ENCODE data around the gene CDRT15. TPM values are rescaled to one million over a fixed set of nuclear protein-coding genes. Genes with fewer than 3 reads are reported as not detected.
A peak's percentile ranks its signal among the peaks of the same experiment; 100 is the strongest.

Gene CDRT15
- total RNA-seq, 1 experiment from 2014 or later: not detected

DNA sequence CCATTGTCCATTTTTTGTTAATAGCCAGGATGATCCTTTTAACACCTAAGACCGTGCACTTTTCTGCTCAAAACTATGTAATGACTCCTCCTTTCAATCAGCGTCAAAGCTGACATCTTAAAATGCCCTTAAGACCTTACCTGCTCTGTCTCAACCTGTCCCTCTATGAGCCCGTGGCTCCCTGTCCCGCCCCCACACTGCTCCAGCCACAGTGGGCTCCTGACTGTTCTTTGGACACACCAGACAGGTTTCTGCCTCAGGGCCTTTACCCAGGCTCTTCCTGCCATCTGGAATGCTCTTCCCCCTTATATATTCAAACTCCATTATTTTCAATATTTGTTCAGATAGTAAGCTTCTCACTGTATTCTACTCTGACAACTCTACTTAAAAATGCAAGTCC lies 14.1 kb downstream of the CDRT15 start:
- DNase-seq: no peak
- Histone ChIP-seq H3K27me3 (ENCODE audit: low read length) (no peaks in the 10 kb centered on the region), H3K4me1 (ENCODE audit: low read length) (no peaks in the 10 kb centered on the region), H3K4me3 (ENCODE audit: low read length) (no peak overlapping the region), H4K20me1 (ENCODE audit: insufficient read depth, low read depth, low read length) (no peaks in the 10 kb centered on the region), H3K79me2 (ENCODE audit: low read length) (no peaks in the 10 kb centered on the region), H3K9me2 (replicated peaks; ENCODE audit: insufficient read depth, low read length) (no peaks in the 10 kb centered on the region), H3K27ac (ENCODE audit: low read length) (no peak overlapping the region), H3K4me2 (ENCODE audit: low read depth, low read length, poor library complexity, severe bottlenecking) (no peak overlapping the region), H3K9me3 (ENCODE audit: low read length) (no peaks in the 10 kb centered on the region), H3K36me3 (ENCODE audit: insufficient read depth, low read length) (no peaks in the 10 kb centered on the region), H2AFZ (ENCODE audit: low read length) (no peak overlapping the region), H3K9ac (ENCODE audit: low read length) (no peak overlapping the region)

DNA sequence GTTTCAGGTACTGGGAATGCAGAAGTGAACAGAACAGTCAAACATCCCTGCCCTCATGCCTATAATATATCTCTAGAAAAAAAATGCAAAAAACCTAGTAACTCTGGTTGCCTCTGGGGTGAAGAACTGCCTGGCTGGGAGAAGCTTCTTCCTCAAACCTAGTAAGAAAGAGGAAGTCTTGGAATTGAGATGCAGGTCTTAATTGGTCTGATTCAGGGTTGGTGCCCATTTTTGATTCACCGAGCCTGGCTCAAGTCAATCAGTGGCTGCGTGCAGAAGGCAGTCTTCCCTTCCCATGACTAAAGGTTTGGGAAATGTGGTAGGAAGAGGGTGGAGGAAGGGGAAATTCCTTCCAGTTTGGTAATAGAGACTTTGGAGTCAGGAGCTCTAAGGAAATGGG lies 22.4 kb downstream of the CDRT15 start:
- Histone ChIP-seq H3K9ac (ENCODE audit: low read length) (no peak overlapping the region), H3K27ac (ENCODE audit: low read length) (no peak overlapping the region), H3K9me2 (replicated peaks; ENCODE audit: insufficient read depth, low read length) (no peaks in the 10 kb centered on the region), H3K36me3 (ENCODE audit: insufficient read depth, low read length) (no peaks in the 10 kb centered on the region), H3K9me3 (ENCODE audit: low read length) (no peaks in the 10 kb centered on the region), H3K79me2 (ENCODE audit: low read length) (no peaks in the 10 kb centered on the region), H3K4me1 (ENCODE audit: low read length) (no peaks in the 10 kb centered on the region), H3K27me3 (ENCODE audit: low read length) (no peaks in the 10 kb centered on the region), H2AFZ (ENCODE audit: low read length) (no peak overlapping the region), H3K4me2 (ENCODE audit: low read depth, low read length, poor library complexity, severe bottlenecking) (no peak overlapping the region), H3K4me3 (ENCODE audit: low read length) (no peak overlapping the region), H4K20me1 (ENCODE audit: insufficient read depth, low read depth, low read length) (no peaks in the 10 kb centered on the region)
- no peak for DNase-seq

DNA sequence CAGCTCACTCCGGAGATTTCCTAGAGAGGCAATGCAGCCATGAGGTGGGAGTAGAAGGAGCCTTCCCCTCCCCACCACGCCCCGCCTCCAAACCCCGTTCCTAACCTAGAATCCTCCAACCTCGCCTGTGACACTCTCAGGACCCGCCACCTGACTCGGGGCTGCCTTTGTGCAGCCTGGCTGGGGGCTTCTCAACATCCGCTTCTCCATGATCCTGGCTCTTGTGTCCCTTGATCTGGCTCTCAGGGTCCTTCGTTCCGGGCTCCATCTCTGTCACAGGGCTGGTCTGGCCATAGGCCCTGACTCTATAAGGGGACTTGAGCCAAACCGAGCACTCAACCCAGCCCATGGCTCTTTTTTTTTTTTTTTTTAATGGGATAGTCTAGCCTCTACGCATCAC lies 24.3 kb downstream of the CDRT15 start:
- Histone ChIP-seq H3K9ac (ENCODE audit: low read length) (no peak overlapping the region), H3K4me2 (ENCODE audit: low read depth, low read length, poor library complexity, severe bottlenecking) (no peak overlapping the region), H4K20me1 (ENCODE audit: insufficient read depth, low read depth, low read length) (no peaks in the 10 kb centered on the region), H3K9me3 (ENCODE audit: low read length) (no peaks in the 10 kb centered on the region), H3K4me3 (ENCODE audit: low read length) (no peak overlapping the region), H3K27ac (ENCODE audit: low read length) (no peak overlapping the region), H3K79me2 (ENCODE audit: low read length) (no peaks in the 10 kb centered on the region), H3K9me2 (replicated peaks; ENCODE audit: insufficient read depth, low read length) (no peaks in the 10 kb centered on the region), H3K27me3 (ENCODE audit: low read length) (no peaks in the 10 kb centered on the region), H3K36me3 (ENCODE audit: insufficient read depth, low read length) (no peaks in the 10 kb centered on the region), H2AFZ (ENCODE audit: low read length) (no peak overlapping the region), H3K4me1 (ENCODE audit: low read length) (no peaks in the 10 kb centered on the region)
- DNase-seq: no peak

DNA sequence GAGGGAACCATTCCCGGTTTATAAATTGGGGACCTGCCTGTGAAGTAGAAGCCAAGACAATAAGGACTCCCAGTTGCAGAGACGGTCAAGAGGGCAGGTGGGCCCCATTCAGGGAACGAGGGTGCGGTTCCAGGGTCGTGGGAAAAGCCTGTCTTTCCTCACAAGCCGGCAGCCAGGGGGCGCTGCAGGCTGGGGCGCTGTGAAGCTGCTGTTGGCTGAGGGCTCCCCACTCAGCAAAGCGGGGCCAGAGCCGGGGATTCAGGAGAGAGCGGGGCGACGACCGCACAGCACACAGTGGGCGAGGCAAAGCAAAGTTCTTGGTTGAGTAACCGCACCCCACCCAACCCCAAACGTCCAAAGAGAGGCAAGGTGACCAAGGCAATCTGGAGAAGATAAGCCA lies 24.9 kb downstream of the CDRT15 start:
- Histone ChIP-seq H3K27me3 (ENCODE audit: low read length) (no peaks in the 10 kb centered on the region), H3K79me2 (ENCODE audit: low read length) (no peaks in the 10 kb centered on the region), H4K20me1 (ENCODE audit: insufficient read depth, low read depth, low read length) (no peaks in the 10 kb centered on the region), H3K36me3 (ENCODE audit: insufficient read depth, low read length) (no peaks in the 10 kb centered on the region), H3K9me2 (replicated peaks; ENCODE audit: insufficient read depth, low read length) (no peaks in the 10 kb centered on the region), H3K9me3 (ENCODE audit: low read length) (no peaks in the 10 kb centered on the region), H3K4me3 (ENCODE audit: low read length) (no peak overlapping the region), H2AFZ (ENCODE audit: low read length) (no peak overlapping the region), H3K4me2 (ENCODE audit: low read depth, low read length, poor library complexity, severe bottlenecking) (no peak overlapping the region), H3K27ac (ENCODE audit: low read length) (no peak overlapping the region), H3K4me1 (ENCODE audit: low read length) (no peaks in the 10 kb centered on the region), H3K9ac (ENCODE audit: low read length) (no peak overlapping the region)
- DNase-seq: peak; percentile 71

DNA sequence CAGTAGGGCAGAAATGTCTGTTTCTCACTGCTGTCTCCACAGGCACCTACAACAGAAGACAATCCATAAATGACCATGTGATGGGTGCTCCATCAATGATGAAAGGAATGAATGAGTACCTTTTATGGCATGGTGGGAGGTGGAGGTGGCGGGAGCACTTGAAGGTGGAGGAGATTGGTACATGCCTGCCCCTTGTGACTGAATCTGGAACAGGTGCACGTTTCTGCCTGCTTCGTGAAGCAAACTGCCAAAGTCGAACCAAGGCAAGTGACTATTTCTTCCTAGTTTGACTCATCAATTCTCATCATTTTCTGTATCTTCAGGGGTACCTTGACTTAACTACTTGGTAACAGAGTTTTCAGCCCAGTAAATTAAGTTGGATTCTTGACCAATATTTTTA lies 25.4 kb downstream of the CDRT15 start:
- no peak overlapping the region for H3K27ac ChIP-seq (ENCODE audit: low read length)
- H3K36me3 ChIP-seq (ENCODE audit: insufficient read depth, low read length): no peaks in the 10 kb centered on the region
- no peaks in the 10 kb centered on the region for H4K20me1 ChIP-seq (ENCODE audit: insufficient read depth, low read depth, low read length)
- H3K9ac ChIP-seq (ENCODE audit: low read length): no peak overlapping the region
- H3K9me2 ChIP-seq (replicated peaks; ENCODE audit: insufficient read depth, low read length): no peaks in the 10 kb centered on the region
- H2AFZ ChIP-seq (ENCODE audit: low read length): no peak overlapping the region
- H3K4me2 ChIP-seq (ENCODE audit: low read depth, low read length, poor library complexity, severe bottlenecking): no peak overlapping the region
- no peaks in the 10 kb centered on the region for H3K79me2 ChIP-seq (ENCODE audit: low read length)
- no peaks in the 10 kb centered on the region for H3K9me3 ChIP-seq (ENCODE audit: low read length)
- DNase-seq: no peak
- no peaks in the 10 kb centered on the region for H3K27me3 ChIP-seq (ENCODE audit: low read length)
- no peak overlapping the region for H3K4me3 ChIP-seq (ENCODE audit: low read length)
- H3K4me1 ChIP-seq (ENCODE audit: low read length): no peaks in the 10 kb centered on the region

DNA sequence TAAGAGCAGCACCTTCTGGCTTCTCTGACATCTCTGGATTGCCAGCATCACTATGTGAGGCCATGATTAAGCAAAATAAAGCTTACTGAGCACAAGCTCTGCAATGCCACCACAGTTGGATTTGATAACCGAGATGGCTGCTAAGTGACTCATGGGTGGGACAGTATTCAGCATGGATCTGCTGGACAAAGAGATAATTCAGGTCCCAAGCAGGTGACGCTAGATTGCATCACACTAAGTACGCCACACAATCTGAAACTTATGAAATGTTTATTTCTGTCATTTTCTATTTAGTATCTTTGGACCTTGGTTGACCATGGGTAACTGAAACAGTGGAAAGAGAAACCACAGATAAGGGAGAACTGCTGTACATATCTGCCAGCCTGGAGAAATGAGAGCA lies 27.4 kb downstream of the CDRT15 start:
- Histone ChIP-seq H3K9me2 (replicated peaks; ENCODE audit: insufficient read depth, low read length) (no peaks in the 10 kb centered on the region), H3K27me3 (ENCODE audit: low read length) (no peaks in the 10 kb centered on the region), H3K79me2 (ENCODE audit: low read length) (no peaks in the 10 kb centered on the region), H3K9ac (ENCODE audit: low read length) (no peak overlapping the region), H3K9me3 (ENCODE audit: low read length) (no peaks in the 10 kb centered on the region), H3K27ac (ENCODE audit: low read length) (no peak overlapping the region), H3K4me1 (ENCODE audit: low read length) (no peaks in the 10 kb centered on the region), H3K4me2 (ENCODE audit: low read depth, low read length, poor library complexity, severe bottlenecking) (no peak overlapping the region), H4K20me1 (ENCODE audit: insufficient read depth, low read depth, low read length) (no peaks in the 10 kb centered on the region), H3K4me3 (ENCODE audit: low read length) (no peak overlapping the region), H2AFZ (ENCODE audit: low read length) (no peak overlapping the region), H3K36me3 (ENCODE audit: insufficient read depth, low read length) (no peaks in the 10 kb centered on the region)
- DNase-seq: no peak

GRCh38 chr17:14207791-14208190 lies 28.9 kb downstream of the CDRT15 start:
- H3K36me3 ChIP-seq (ENCODE audit: insufficient read depth, low read length): no peaks in the 10 kb centered on the region
- H3K4me1 ChIP-seq (ENCODE audit: low read length): no peaks in the 10 kb centered on the region; the same call in 1 of the 2 replicates

DNA sequence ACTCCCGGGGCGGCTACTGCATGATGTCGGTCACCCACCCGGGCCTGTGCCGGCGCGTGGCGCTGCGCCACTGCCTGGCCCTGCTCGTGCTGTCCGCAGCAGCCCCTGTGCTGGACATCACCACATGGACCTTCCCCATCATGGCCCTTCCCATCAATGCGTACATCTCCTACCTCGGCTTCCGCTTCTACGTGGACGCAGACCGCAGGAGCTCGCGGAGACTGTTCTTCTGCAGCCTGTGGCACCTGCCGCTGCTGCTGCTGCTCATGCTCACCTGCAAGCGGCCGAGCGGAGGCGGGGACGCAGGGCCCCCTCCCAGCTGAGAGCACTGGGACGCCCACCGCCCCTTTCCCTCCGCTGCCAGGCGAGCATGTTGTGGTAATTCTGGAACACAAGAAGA lies 29.8 kb downstream of the CDRT15 start:
- H3K9me3 ChIP-seq (ENCODE audit: low read length): no peaks in the 10 kb centered on the region
- no peaks in the 10 kb centered on the region; the same call in 1 of the 2 replicates for H3K4me1 ChIP-seq (ENCODE audit: low read length)
- no peaks in the 10 kb centered on the region for H4K20me1 ChIP-seq (ENCODE audit: insufficient read depth, low read depth, low read length)
- DNase-seq: no peak
- no peaks in the 10 kb centered on the region for H3K36me3 ChIP-seq (ENCODE audit: insufficient read depth, low read length)
- H3K4me2 ChIP-seq (ENCODE audit: low read depth, low read length, poor library complexity, severe bottlenecking): no peak overlapping the region
- 0 out of 2 replicates have a peak, but pooled peaks cover 3% of the 10 kb centered on the region for H3K79me2 ChIP-seq (ENCODE audit: low read length)
- H3K27me3 ChIP-seq (ENCODE audit: low read length): no peaks in the 10 kb centered on the region
- H3K4me3 ChIP-seq (ENCODE audit: low read length): no peak overlapping the region
- H2AFZ ChIP-seq (ENCODE audit: low read length): no peak overlapping the region
- H3K9me2 ChIP-seq (replicated peaks; ENCODE audit: insufficient read depth, low read length): no peaks in the 10 kb centered on the region
- H3K27ac ChIP-seq (ENCODE audit: low read length): no peak overlapping the region
- H3K9ac ChIP-seq (ENCODE audit: low read length): no peak overlapping the region

More at GRCh38 chr17:14207791-14208190, 28.9 kb downstream of the CDRT15 start:
- H3K27ac ChIP-seq (ENCODE audit: low read length): no peak overlapping the region
- no peaks in the 10 kb centered on the region for H3K27me3 ChIP-seq (ENCODE audit: low read length)
- no peak overlapping the region for H2AFZ ChIP-seq (ENCODE audit: low read length)
- H3K4me3 ChIP-seq (ENCODE audit: low read length): no peak overlapping the region
- no peak overlapping the region for H3K4me2 ChIP-seq (ENCODE audit: low read depth, low read length, poor library complexity, severe bottlenecking)
- no peak for DNase-seq
- no peaks in the 10 kb centered on the region for H3K9me2 ChIP-seq (replicated peaks; ENCODE audit: insufficient read depth, low read length)
- no peaks in the 10 kb centered on the region for H4K20me1 ChIP-seq (ENCODE audit: insufficient read depth, low read depth, low read length)
- no peaks in the 10 kb centered on the region for H3K9me3 ChIP-seq (ENCODE audit: low read length)
- H3K79me2 ChIP-seq (ENCODE audit: low read length): 0 out of 2 replicates have a peak, but pooled peaks cover under 1% of the 10 kb centered on the region
- H3K9ac ChIP-seq (ENCODE audit: low read length): no peak overlapping the region

- Histone ChIP-seq H3K27ac (ENCODE audit: low read length) (no peak overlapping the region), H3K79me2 (ENCODE audit: low read length) (0 out of 2 replicates have a peak, but pooled peaks cover 3% of the 10 kb centered on the region), H4K20me1 (ENCODE audit: insufficient read depth, low read depth, low read length) (no peaks in the 10 kb centered on the region), H3K36me3 (ENCODE audit: insufficient read depth, low read length) (no peaks in the 10 kb centered on the region), H3K9me3 (ENCODE audit: low read length) (no peaks in the 10 kb centered on the region), H3K9ac (ENCODE audit: low read length) (no peak overlapping the region), H3K9me2 (replicated peaks; ENCODE audit: insufficient read depth, low read length) (no peaks in the 10 kb centered on the region), H3K27me3 (ENCODE audit: low read length) (no peaks in the 10 kb centered on the region), H3K4me3 (ENCODE audit: low read length) (no peak overlapping the region), H3K4me1 (ENCODE audit: low read length) (no peaks in the 10 kb centered on the region; the same call in 1 of the 2 replicates), H2AFZ (ENCODE audit: low read length) (no peak overlapping the region), H3K4me2 (ENCODE audit: low read depth, low read length, poor library complexity, severe bottlenecking) (no peak overlapping the region)
- no peak for DNase-seq
Observed at GRCh38 chr17:14205992-14206461, 30.6 kb downstream of the CDRT15 start.
